GM21423 (cell line): Measurements from ENCODE around the gene SCN7A.
"Not testable (repeated sequence)": the region's sequence is repeated elsewhere in the genome, so short reads cannot be mapped to it uniquely, and the experiment has no call there.

ENCODE experiments used
- ATAC-seq: cut with Tn5 transposase; IDR thresholded peaks from one replicate; pipeline ENCODE4 v1.9.1; 2021; ENCODE audit warnings: mild to moderate bottlenecking, moderate library complexity; ENCODE audit not compliant: unreplicated experiment

Gene SCN7A

GRCh38 chr2:166494140-166494624, at the start of gene SCN7A:
TSS of gene SCN7A (minus strand) at chr2:166494249. CDS start at chr2:166477696, 16,553 bp downstream.
- ATAC-seq: no peak

GRCh38 chr2:166539340-166540162, 45.5 kb upstream of the SCN7A start:
- peak; percentile 97 for ATAC-seq

GRCh38 chr2:166536111-166536510, 42.1 kb upstream of the SCN7A start:
- no peak for ATAC-seq

DNA sequence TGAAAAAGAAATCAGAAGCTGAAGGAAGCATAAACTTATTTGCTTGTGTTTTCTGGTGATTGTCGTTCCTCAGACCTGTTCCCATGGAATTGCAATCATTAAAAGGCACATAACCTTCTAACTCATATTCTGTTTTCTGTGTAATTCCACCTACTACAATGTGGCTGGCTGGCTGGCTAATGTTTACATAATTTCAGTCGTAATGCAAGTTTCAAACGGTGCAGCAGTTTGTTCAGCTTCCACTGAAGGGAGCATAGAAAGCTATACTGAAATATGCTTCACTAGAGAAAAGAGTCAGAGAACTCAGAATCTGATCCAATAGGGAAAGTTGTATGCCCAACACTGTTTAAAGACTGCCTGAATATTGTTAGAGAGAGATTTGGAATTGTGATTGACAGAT, 27.1 kb upstream of the SCN7A start:
- ATAC-seq: no peak

DNA sequence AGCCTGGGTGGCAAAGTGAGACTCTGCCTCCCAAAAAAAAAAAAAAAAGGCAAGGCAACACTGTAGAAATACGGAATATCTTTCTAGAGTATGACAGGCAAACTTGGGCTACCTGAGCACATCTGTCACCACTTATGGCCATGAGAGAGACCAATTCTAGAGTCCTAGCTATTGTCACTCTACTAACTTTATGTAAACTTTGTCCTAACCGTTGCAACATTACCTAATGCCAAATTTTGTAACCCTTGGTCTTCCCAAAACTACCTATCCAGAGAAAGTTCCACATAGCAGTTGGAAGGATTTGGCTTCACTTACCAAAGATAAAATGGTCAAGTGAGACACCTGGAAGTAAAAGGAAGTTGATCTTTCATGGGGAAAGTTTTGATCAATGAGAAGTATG, 26.6 kb upstream of the SCN7A start:
- no peak for ATAC-seq

- no peak for ATAC-seq
These were observed 25.4 kb upstream of the SCN7A start for GRCh38 chr2:166519391-166519962.

- ATAC-seq: no peak
These were observed 24.8 kb upstream of the SCN7A start for GRCh38 chr2:166518634-166519390.

DNA sequence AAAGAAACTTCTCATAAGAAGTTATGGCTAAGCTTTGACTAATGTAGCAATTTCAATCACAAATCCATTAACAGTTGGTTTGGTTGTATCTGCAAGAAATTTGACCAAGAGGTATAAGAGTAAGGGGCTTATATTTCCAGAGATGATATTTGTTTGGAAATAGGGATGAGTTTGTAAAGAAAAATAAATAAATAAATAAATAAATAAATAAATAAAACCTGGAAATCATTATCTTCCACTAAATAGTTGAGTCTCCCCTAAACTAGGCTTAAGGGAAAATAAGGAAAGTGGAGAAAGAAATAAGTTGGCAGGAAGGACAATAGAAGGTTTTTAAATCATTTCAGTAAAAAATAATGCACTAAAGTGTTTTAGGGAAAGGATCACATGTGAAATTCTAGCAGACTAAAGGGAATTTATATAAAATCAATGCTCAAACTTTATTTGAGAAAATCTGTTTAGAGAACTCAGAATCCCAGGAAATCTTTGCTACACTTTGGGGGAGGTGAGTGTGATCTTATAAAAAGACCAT, 23.5 kb upstream of the SCN7A start:
- ATAC-seq: no peak

DNA sequence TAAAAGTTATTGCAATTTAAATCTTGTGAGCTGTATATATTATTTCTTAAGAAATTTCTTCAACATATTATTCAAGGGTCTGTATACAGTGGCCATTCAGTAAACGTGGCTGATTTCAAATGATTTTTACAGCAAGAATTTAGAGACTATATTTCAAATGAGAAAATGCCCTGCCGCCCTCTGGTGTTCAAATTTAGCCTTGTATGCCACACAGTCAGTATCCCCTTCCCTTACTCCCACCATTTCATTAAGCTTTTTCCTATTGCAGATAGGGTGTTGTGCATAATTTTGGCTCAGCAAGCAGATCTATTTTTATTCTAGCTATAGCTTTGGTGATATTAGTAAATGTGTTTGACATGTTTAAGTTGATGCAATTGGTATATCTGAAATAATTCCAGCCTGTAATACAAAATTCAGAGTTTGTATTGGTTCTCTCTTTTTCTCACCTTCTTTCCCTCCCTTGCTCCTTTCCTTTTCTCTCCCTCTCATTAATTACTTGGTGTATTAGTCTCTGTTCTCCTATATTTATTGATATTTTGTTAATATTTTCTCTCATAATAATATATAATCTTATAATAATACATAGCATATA, 22.8 kb upstream of the SCN7A start:
- ATAC-seq: no peak

GRCh38 chr2:166513952-166514351, 19.9 kb upstream of the SCN7A start:
- ATAC-seq: no peak

DNA sequence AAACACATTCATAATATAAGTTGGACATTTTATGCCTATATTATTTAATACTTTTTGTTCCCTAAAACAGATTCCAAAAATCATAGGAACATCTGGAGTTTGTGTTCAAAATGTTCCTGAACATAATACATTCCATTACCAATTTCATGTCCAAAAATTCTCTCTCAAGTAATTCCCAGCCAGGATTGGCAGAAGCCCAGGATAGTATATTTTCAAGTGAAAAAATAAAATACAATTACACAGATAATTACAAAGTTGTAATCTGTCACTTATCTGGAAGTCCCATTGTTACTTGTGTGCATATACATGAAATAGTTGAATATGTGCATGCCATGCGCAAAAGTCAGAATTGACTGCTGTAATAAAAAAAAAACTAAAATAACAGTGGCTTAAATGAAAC, 5.2 kb upstream of the SCN7A start:
- no peak for ATAC-seq

- ATAC-seq: no peak
These were observed 2.6 kb downstream of the SCN7A start for GRCh38 chr2:166491461-166491860.

- no peak for ATAC-seq
These were observed 6.9 kb downstream of the SCN7A start for GRCh38 chr2:166487171-166487570.

DNA sequence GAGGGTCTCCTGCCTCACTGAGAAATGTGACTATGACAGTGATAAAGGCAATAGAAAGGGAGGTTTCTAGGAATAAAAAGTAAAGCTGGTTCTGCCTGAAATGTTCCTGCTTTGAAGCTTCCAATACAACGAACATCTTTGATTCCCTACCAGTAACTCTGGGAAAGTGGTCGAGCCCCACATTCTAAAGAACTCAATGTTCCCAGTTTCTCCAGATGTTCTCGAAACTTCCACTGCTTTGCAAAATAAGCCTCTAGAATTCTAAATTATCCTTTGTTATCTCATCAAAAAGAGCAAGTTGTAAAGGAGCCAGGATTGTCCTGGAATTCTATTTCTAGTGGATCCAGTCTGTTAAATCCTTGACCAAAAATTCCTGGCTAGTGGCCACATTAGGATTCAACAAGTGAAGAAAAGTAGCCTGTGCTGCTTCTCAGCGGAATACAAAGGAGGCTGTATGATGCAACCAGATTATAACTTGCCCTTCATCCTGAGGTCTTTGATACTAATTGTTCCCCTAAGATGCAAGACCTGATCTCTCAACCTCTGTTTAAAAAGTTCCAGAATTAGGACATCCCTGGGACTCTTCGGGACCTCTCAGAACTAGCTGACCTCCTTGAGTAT, 8.4 kb downstream of the SCN7A start:
- ATAC-seq: no peak

- ATAC-seq: no peak
These were observed 21.7 kb downstream of the SCN7A start for GRCh38 chr2:166472332-166472731.

DNA sequence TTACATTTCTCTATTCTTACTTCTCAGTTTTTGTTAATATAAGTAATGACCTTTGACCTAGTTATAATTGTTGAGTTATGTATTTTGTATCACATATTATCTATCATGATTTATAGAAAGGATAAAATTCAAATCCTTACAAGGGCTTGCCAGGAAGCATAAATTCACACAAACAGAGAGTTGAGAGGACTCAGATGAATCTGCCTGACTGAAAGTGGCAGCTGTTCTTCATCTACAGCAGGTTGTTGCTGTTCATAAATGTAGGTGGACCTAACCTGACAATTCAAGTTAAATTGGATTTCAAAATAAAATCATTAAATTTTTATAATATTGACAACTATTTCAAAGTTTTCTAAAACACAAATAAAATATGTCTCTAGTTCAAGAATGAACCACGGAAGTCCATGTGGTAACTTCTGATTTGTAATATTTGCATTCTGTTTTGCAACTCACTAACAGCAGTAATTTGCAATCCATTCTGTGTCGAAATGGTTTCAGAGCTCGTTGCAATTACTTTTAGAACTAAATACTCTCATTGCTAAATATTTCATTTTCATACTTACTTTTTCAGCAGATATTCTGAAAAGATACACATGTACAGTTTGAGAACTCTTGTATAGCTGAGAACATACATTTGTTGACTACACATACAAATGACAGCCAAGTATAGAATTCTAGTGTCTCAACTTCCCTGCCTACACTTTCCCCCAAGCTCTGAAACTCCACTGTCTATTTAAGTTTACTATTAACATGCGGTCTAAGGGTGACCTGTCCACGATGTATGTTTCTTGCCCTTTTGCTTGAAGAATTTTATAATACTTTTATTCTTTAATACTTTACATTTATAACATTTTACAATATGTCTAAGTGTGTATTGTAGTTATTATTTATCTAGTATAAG, 25.7 kb downstream of the SCN7A start:
- no peak for ATAC-seq

DNA sequence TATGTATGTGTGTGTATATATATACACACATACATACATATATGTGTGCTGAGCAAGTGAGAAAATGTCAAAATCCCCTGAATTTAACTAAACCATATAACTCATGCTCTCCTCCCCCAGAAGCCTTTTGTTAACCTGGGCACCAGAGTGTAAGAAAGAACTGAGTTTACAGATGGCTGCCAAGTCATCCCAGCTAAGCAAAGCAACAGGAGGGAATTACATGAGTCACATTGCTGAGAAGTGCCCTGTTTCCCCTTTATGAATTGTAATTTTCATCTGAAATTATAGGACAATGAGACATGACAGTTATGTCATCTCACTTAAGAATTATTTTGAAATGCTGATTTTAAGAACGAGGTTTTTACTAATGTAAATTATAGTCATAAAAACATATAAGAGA, 29.9 kb downstream of the SCN7A start:
- no peak for ATAC-seq

- ATAC-seq: no peak
These were observed 30.4 kb downstream of the SCN7A start for GRCh38 chr2:166463640-166464039.

DNA sequence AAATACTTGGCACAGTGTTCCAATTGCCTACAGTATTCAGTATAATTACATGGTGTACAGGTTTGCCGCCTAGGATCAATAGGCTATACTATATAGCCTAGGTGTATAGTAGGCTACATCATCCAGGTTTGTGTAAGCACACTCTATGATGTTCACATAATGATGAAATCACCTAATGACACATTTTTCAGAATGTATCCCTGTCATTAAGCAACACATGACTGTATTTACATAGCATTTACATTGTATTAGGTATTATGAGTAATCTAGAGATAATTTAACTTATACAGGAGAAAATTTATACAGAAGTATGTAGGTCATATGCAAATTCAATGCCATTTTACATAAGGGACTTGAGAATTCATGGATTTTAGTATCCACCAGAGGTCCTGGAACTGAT, 35.4 kb downstream of the SCN7A start:
- ATAC-seq: no peak

DNA sequence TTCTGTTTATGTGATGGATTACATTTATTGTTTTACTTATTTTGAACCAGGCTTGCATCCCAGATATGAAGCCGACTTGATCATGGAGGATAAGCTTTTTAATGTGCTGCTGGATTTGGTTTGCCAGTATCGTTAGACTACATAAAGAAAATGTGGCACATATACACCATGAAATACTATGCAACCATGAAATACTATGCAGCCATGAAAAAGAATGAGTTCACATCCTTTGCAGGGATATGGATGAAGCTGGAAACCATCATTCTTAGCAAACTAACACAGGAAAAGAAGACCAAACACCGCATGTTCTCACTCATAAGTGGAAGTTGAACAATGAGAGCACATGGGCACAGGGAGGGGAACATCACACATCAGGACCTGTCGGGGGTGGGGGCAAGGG, 38.2 kb downstream of the SCN7A start:
- ATAC-seq: not testable (repeated sequence)
